Left ventricle myocardium inferior (tissue), 1 donor: ENCODE measurements around the gene UCMA. TPM values are rescaled to one million over a fixed set of nuclear protein-coding genes. Genes with fewer than 3 reads are reported as not detected.
"Not testable (repeated sequence)": the region's sequence is repeated elsewhere in the genome, so short reads cannot be mapped to it uniquely, and the experiment has no call there.

ENCODE experiments used
- DNase-seq: peaks from one replicate; pipeline ENCODE4 v3.0.0-alpha.2; 2020
- H3K27ac ChIP-seq: fragments of 200-600 bp; replicated peaks from 2 replicates; pipeline ENCODE4 v1.8.0; 2021
- H3K27me3 ChIP-seq: fragments of 200-600 bp; 2 replicates; pipeline ENCODE4 v1.8.0; 2021; ENCODE audit warnings: low read depth
- H3K36me3 ChIP-seq: fragments of 200-600 bp; 2 replicates; pipeline ENCODE4 v1.8.0; 2021
- H3K4me1 ChIP-seq: fragments of 200-600 bp; 2 replicates; pipeline ENCODE4 v1.8.0; 2021
- H3K4me3 ChIP-seq: fragments of 200-600 bp; 2 replicates; pipeline ENCODE4 v1.8.0; 2021; ENCODE audit warnings: mild to moderate bottlenecking, moderate library complexity
- H3K9me3 ChIP-seq: fragments of 200-600 bp; replicated peaks from 2 replicates; pipeline ENCODE4 v1.8.0; 2021
- CTCF ChIP-seq: fragments of 200-600 bp; IDR thresholded peaks from 2 replicates; pipeline ENCODE4 v1.8.0; 2021; ENCODE audit warnings: antibody characterized with exemption, mild to moderate bottlenecking, borderline replicate concordance
- intact Hi-C: fragments of 100-400 bp; cut with micrococcal nuclease; formaldehyde crosslinking; loops from one replicate; pipeline ENCODE4 v1.11.0; 2022
- total RNA-seq: library from RNA; stranded (reverse); fragmentation: NEBNext Ultra II Directional; extraction: Animal tissue kit (Norgen Biotek cat#: 25700); gene quantifications from one replicate; pipeline ENCODE4 v1.2.1, GENCODE V29; 2021
- donor health status: DM: no; HTN: yes; CAD: no; lungs with severe emphysema.

UCMA gene
- total RNA-seq, 1 donor from 2014 or later = not detected

GRCh38 chr10:13241613-13242012 lies 7.4 kb upstream of the UCMA start:
- no peaks in the 10 kb centered on the region for H3K27me3 ChIP-seq
- no peaks in the 10 kb centered on the region for H3K9me3 ChIP-seq
- H3K27ac ChIP-seq = no peak overlapping the region
- TF ChIP-seq CTCF = no peak
- no peaks in the 10 kb centered on the region for H3K36me3 ChIP-seq
- intact Hi-C loops = no loop called here
- no peak for DNase-seq
- H3K4me3 ChIP-seq = no peak overlapping the region
- H3K4me1 ChIP-seq = no peaks in the 10 kb centered on the region

- DNase-seq = no peak
- Histone ChIP-seq H3K9me3 (no peaks in the 10 kb centered on the region), H3K4me3 (no peak overlapping the region), H3K27ac (no peak overlapping the region), H3K4me1 (no peaks in the 10 kb centered on the region), H3K36me3 (no peaks in the 10 kb centered on the region), H3K27me3 (peaks cover 11% of the 10 kb centered on the region)
- intact Hi-C loops = no loop called here
- TF ChIP-seq CTCF = no peak
Measured at GRCh38 chr10:13239923-13240322, 5.7 kb upstream of the UCMA start.

- intact Hi-C loops = no loop called here
- Histone ChIP-seq H3K4me3 (no peak overlapping the region), H3K4me1 (no peaks in the 10 kb centered on the region), H3K36me3 (no peaks in the 10 kb centered on the region), H3K27ac (no peak overlapping the region), H3K27me3 (peaks cover 25% of the 10 kb centered on the region), H3K9me3 (no peaks in the 10 kb centered on the region)
- no peak for TF ChIP-seq CTCF
- DNase-seq = no peak
Measured at GRCh38 chr10:13238271-13239077, 4.3 kb upstream of the UCMA start.

- H3K27ac ChIP-seq = no peak overlapping the region
- H3K27me3 ChIP-seq = peaks cover 32% of the 10 kb centered on the region
- DNase-seq = no peak
- H3K4me3 ChIP-seq = no peak overlapping the region
- H3K9me3 ChIP-seq = no peaks in the 10 kb centered on the region
- intact Hi-C loops = no loop called here
- H3K4me1 ChIP-seq = no peaks in the 10 kb centered on the region
- no peak for TF ChIP-seq CTCF
- H3K36me3 ChIP-seq = no peaks in the 10 kb centered on the region
Measured at GRCh38 chr10:13236638-13237037, 2.5 kb upstream of the UCMA start.

GRCh38 chr10:13234736-13235135 lies 562 bp upstream of the UCMA start:
- not testable (repeated sequence) for H3K9me3 ChIP-seq, DNase-seq

GRCh38 chr10:13233358-13233757 lies 816 bp downstream of the UCMA start:
- H3K27ac ChIP-seq = no peak overlapping the region

More at GRCh38 chr10:13234736-13235135, 562 bp upstream of the UCMA start:
- H3K36me3 ChIP-seq, intact Hi-C loops, H3K4me1 ChIP-seq, H3K4me3 ChIP-seq, H3K27ac ChIP-seq: not testable (repeated sequence)
- H3K27me3 ChIP-seq = peaks cover 32% of the 10 kb centered on the region

More at GRCh38 chr10:13233358-13233757, 816 bp downstream of the UCMA start:
- Histone ChIP-seq H3K27me3 (peaks cover 32% of the 10 kb centered on the region), H3K36me3 (no peaks in the 10 kb centered on the region), H3K9me3 (no peaks in the 10 kb centered on the region), H3K4me3 (no peak overlapping the region), H3K4me1 (no peaks in the 10 kb centered on the region)
- no peak for DNase-seq
- intact Hi-C loops = no loop called here
- no peak for TF ChIP-seq CTCF
